Measurements from ENCODE around the gene DUSP9.
"Not testable (repeated sequence)": the region's sequence is repeated elsewhere in the genome, so short reads cannot be mapped to it uniquely, and the experiment has no call there.

Gene DUSP9

GRCh38 chrX:153673428-153674218, 26.6 kb downstream of the DUSP9 start, which contains the start of gene PNCK:
Gene PNCK, minus strand, starts transcription at chrX:153673813. Its CDS starts 737 bp downstream, at chrX:153673076.
- DNase-seq, result no peak

- DNase-seq, result no peak
These were observed 27.3 kb downstream of the DUSP9 start for GRCh38 chrX:153674219-153674851.

DNA sequence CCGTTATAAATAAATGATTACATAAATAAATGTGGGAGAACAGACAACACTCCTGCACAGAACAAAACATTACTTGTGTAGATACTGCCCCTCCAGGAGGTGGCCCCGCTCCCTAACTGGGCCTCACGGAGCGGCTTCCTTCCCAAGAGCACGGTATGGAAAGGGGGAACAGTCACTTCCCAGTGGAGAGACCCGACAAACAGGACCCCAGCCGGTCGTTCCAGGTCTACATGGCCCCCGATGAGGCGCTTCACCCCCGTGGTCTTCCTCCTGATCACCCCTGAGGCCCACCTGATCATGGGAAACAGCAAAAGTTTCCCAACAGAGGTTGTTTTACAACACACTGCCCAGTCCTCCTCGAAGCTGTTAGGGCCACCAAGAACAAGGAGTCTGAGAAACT, 34.2 kb downstream of the DUSP9 start:
- DNase-seq, result no peak

GRCh38 chrX:153683486-153683885, 36.5 kb downstream of the DUSP9 start:
- not testable (repeated sequence) for DNase-seq

DNA sequence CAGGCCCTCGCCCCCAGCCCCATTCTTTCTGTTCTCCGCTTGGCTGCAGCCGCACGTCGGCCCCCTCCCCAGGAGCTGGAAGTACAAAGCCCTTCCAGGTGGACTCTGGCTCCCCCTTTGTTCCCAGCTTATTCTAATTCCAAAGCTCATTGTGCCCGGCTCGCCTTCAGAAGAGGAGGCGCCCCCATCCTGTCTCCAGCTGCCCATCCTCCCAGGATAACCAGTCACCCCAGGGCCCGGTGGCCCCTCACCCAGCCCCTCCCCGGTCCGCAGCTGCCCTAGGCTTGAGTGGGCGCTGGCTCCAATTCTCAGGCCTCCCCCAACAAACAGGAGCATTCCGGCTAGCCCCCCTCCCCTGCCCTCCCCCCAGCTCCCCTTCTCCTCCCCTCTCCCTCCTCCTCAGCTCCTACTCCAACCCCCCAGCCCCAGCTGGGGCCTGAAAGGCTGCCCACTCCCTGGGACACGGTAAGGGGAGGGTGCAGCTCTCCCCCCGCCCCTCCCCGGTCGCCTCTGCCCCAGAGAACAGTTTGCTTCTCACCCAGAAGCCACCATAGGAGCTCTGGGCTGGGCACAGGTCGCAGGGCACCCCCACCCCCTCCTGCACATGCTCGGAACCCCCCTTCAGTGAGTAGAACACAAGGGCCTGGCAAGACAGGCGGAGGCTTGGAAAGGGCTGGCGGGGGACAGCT, 37.6 kb downstream of the DUSP9 start:
- DNase-seq, result no peak

DNA sequence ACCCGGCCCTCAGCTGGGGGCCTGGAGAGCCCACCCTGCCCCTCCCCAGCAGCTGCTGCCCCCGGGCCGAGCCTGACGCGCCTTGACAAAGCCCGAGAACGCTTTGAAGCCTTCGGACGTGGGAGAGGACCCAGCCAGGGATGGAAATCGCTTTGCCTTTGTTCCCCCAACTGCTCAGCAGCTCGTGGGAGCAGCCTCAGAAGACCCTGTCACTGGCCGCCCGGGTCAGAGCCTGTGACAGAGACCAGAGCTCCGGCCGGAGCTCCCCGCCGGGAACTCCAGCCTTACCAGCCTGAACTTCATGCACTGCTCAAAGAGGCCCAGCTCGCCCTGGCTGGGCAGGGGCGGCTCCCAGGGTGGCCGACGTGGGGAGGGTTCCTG, 38.1 kb downstream of the DUSP9 start:
- DNase-seq, result no peak

GRCh38 chrX:153685751-153686696, 39.0 kb downstream of the DUSP9 start:
- DNase-seq, result no peak

- no peak for DNase-seq
These were observed 39.7 kb downstream of the DUSP9 start for GRCh38 chrX:153686711-153687110.

- DNase-seq, result peak in 2 of 5 experiments; percentile 15 to 37
These were observed 40.4 kb downstream of the DUSP9 start, which contains the start of gene SLC6A8 for GRCh38 chrX:153687121-153688039. Gene SLC6A8, plus strand, starts transcription at chrX:153687926. Its CDS starts 649 bp downstream, at chrX:153688575.

- no peak for DNase-seq
These were observed 41.1 kb downstream of the DUSP9 start for GRCh38 chrX:153688071-153688470.

GRCh38 chrX:153688506-153688905, 41.5 kb downstream of the DUSP9 start:
- no peak for DNase-seq

- DNase-seq, result no peak
These were observed 42.0 kb downstream of the DUSP9 start for GRCh38 chrX:153688911-153689590.

DNA sequence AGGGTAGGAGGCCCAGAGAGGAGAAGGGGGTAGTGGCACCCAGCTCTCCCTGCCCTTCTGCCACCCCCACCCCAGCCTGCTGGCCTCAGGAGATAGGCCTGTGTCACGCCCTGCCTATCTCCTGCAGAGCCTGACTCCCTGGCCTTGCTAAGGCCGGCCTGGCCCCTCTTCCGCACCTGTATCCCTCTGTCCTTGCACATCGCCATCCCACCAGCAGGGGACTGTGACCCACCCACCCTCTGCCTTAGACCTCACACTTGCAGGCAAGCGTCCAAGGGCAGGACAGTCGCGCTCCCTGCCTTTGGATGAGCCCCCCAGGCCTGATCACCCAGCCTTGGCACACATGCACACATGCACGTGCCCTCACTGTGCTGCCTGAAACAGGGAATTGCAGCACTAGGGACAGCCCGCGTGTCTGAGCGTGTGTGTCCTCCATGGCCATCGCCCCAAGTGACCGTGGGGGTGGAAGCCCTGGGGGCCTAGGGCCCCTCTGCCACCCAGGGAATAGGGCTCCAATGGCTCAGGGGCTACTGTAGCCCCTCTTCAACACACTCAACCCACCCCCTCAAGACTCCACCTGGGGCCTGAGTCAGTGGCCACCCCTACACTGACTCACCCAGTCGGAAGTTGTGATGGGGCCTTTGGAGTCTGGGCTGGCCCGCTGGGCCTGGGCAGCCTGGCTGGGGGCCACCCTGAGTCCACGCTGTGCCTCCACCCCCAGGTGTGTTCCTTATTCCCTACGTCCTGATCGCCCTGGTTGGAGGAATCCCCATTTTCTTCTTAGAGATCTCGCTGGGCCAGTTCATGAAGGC, 42.9 kb downstream of the DUSP9 start:
- DNase-seq, result no peak

GRCh38 chrX:153690466-153690865, 43.5 kb downstream of the DUSP9 start:
- DNase-seq, result no peak

GRCh38 chrX:153691032-153691827, 44.2 kb downstream of the DUSP9 start:
- DNase-seq, result not testable (repeated sequence)

DNA sequence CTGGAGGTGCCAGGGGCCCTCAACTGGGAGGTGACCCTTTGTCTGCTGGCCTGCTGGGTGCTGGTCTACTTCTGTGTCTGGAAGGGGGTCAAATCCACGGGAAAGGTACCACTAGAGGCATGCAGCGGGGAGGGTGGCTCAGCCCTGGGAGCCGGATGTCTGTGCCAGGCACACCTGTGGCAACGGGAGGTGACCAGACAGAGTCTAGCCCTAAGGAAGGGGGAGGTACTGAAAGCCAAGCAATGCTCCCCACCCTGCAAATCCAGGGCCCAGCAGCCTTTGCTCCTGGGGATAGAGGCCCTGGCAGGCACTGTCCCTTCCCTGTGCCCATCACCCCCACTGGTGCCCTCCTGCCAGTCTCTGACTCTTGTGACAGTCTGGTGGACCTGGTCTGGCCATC, 45.0 kb downstream of the DUSP9 start:
- DNase-seq, result no peak

GRCh38 chrX:153692611-153693156, 45.7 kb downstream of the DUSP9 start:
- DNase-seq, result no peak
